D721Med (cell line): ENCODE results near the gene KRTAP10-12.

ENCODE experiments used
- DNase-seq: peaks from one replicate; pipeline ENCODE4 v3.0.0; 2011; ENCODE audit warnings: low spot score; ENCODE audit not compliant: insufficient read length
- FAIRE-seq: peaks from 2 replicates; lab custom pipeline; 2011; peaks lifted over from hg19 to GRCh38; lab: Jason Lieb, UNC
- TF ChIP-seq, protein P1 (sequence below): IDR thresholded peaks from 2 replicates; pipeline ENCODE4 v1.5.1; 2012; ENCODE audit warnings: mild to moderate bottlenecking, control low read depth; ENCODE audit not compliant: insufficient read depth; ENCODE audit errors: missing control alignments

Gene KRTAP10-12

GRCh38 chr21:44727321-44727720, 30.3 kb downstream of the KRTAP10-12 start:
- FAIRE-seq, result no peak
- no peak for DNase-seq
- TF ChIP-seq, protein P1, sequence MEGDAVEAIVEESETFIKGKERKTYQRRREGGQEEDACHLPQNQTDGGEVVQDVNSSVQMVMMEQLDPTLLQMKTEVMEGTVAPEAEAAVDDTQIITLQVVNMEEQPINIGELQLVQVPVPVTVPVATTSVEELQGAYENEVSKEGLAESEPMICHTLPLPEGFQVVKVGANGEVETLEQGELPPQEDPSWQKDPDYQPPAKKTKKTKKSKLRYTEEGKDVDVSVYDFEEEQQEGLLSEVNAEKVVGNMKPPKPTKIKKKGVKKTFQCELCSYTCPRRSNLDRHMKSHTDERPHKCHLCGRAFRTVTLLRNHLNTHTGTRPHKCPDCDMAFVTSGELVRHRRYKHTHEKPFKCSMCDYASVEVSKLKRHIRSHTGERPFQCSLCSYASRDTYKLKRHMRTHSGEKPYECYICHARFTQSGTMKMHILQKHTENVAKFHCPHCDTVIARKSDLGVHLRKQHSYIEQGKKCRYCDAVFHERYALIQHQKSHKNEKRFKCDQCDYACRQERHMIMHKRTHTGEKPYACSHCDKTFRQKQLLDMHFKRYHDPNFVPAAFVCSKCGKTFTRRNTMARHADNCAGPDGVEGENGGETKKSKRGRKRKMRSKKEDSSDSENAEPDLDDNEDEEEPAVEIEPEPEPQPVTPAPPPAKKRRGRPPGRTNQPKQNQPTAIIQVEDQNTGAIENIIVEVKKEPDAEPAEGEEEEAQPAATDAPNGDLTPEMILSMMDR, result no peak

- DNase-seq (no peak), FAIRE-seq (no peak)
Observed at GRCh38 chr21:44727757-44728156, 30.8 kb downstream of the KRTAP10-12 start.

GRCh38 chr21:44728716-44729115, 31.7 kb downstream of the KRTAP10-12 start:
- TF ChIP-seq, protein P1, result no peak
- DNase-seq (no peak), FAIRE-seq (no peak)

More at GRCh38 chr21:44727757-44728156, 30.8 kb downstream of the KRTAP10-12 start:
- TF ChIP-seq, protein P1, result no peak

- DNase-seq, result no peak
- TF ChIP-seq, protein P1, result no peak
- no peak for FAIRE-seq
Observed at GRCh38 chr21:44729336-44730027, 32.5 kb downstream of the KRTAP10-12 start.

GRCh38 chr21:44730028-44730395, 33.0 kb downstream of the KRTAP10-12 start:
- no peak for DNase-seq
- TF ChIP-seq, protein P1, result no peak

GRCh38 chr21:44730951-44731579, 34.1 kb downstream of the KRTAP10-12 start:
- no peak for FAIRE-seq
- no peak for DNase-seq
- TF ChIP-seq, protein P1, result no peak

More at GRCh38 chr21:44730028-44730395, 33.0 kb downstream of the KRTAP10-12 start:
- FAIRE-seq, result no peak

GRCh38 chr21:44732263-44732662, 35.3 kb downstream of the KRTAP10-12 start:
- DNase-seq (no peak), FAIRE-seq (no peak)
- TF ChIP-seq, protein P1, result no peak
